HG03565 (cell line): Measurements from ENCODE around the gene ACSS2.
"Not testable (repeated sequence)": the region's sequence is repeated elsewhere in the genome, so short reads cannot be mapped to it uniquely, and the experiment has no call there.

Source experiments
- ATAC-seq: cut with Tn5 transposase; IDR thresholded peaks from one replicate; pipeline ENCODE4 v1.9.1; 2021; ENCODE audit warnings: mild to moderate bottlenecking, moderate library complexity; ENCODE audit not compliant: unreplicated experiment

The ACSS2 gene

DNA sequence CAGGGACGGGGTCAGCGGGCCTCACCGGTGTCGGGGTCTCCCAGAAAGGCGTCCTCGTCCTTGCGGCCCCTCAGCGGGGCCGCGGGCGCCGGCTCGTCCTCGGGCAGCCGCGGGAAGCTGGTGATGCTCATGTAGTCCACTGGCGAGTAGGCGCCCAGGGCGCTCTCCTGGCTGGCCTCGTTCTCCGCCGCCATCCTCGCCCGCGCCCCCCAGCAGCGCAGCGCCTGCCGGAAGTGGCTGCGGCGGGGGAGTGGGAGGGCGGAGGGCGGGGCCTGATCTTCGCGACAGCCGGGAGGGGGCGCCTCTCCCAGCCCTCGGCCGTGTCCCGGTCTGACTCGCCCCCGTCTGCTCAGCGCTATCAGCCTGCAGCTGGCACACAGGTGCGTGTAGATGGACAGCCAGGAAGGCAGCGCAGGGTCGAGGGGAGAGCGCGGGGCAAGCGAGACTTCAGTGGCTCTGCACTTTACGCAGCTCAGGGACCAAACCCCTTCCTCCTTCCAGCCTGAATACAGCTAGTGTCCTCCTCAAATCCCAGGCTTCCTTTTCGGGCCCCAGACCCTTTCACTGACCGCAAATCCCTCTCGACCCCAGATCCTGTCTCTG, 3.7 kb upstream of the ACSS2 start, which contains the start of gene GGT7:
Gene GGT7, minus strand, starts transcription at position 235 of the 603 bp plus-strand sequence. Its CDS starts 41 bp downstream, at position 194.
- no peak for ATAC-seq

DNA sequence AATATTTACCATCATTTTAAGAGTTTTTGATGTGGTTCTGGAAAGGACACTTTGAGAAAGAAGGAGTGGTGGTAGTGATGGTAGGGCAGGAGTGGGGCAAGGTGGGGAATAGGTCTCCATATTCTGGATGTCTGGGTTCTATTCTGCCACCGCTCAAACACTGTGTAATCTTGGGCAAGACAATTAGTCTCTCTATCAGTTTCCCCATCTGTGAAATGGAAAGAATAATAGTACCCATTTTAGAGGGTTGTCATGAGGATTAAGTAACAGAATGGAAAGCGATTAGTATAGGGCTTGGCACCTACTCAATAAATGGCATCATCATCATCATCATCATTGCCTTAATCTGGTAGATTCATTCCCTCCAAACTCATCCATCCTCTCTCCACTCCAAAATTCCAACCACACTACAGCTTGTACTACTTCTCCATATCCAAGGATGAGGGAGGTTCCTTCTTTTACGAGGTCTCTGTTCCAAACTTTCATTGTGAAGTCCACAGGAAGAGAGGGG, 2.8 kb upstream of the ACSS2 start:
- ATAC-seq = no peak

DNA sequence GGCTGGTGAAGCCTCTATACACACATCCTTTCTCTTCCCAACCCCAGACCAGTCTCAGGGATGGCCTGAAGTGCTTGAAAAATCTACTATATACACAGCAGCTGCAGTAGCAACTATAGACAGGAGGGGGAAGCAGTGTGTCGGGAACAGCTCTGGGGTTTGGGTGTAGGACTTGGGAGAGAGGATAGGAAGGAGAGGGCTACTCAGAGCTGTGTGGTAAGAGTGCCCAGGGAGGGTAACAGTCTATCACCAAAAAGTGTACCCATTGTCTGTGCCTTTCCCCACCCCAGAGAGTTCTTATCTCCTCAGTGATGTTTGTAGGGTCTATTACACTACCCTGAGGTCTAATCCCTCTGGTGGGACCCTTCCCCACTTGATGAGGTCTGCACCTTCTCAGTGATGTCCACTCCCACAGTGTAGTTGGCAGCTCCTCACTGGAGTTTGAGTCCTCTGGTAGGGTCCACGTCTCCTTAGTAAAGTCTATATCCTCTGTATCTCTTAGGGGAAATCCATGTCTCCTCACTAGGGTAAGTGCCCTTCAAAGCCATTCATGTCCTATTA, 2.2 kb upstream of the ACSS2 start:
- no peak for ATAC-seq

DNA sequence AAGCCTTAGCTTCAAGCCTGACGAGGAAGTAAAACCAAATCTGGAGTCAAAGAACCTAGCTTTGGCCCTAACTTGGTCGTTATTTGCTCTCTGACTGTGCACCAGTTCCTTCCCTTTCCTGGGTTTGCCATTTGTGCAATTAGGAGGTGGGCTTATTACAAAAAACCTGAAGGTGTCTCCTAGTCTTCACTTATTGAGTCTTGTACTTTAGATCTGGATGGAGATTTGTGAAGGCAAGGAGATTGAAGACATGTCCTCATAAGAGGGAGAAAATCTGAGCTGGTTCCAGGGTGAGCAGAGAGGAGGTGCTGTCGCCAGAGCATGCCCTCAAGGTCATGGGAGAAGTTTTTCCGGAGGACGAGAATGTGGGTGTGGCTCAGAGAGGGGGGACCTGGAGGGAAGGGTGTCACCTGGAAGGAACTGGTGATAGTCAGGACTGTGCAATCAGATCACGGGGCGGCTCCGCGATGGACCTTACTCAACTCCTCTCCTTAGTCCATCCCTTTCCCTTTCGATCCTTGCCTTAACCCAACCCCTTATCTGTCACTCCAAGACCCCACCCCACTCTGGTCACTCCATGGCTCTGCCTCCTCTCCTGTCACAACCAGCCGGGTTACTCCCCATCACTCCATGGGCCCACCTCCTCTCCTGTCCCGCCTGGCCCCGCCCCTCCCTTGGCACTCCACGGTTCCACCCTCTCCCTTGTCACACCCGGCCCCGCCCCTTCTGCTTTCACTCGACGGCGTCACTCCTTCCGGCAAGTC, 588 bp upstream of the ACSS2 start:
- peak; percentile 37 for ATAC-seq

DNA sequence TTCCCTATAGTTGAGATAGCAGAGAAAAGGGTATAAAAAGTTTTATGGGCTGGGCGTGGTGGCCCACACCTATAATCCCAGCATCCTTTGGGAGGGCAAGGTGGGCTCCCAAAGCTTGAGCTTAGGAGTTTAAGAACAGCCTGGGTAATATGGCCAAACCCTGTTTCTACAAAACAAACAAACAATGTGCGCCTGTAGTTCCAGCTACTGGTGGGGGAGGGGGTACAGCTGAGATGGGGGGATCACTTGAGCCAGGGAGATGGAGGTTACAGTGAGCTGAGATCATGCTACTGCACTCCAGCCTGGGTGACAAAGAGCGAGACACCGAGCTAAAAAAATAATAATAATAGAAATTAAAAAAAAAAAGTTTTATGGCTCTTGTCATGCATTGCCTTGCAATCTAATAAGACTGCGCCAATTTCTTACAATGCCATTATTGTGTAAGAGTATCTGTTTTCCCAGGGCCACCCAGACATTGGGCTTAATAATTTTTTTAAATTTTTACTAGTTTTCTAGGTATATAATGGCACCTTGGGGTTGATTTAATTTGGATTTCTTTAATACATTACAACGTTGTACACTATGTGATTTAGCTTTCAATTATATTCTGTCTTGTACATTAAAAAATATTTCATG, 3.9 kb downstream of the ACSS2 start:
- no peak for ATAC-seq

DNA sequence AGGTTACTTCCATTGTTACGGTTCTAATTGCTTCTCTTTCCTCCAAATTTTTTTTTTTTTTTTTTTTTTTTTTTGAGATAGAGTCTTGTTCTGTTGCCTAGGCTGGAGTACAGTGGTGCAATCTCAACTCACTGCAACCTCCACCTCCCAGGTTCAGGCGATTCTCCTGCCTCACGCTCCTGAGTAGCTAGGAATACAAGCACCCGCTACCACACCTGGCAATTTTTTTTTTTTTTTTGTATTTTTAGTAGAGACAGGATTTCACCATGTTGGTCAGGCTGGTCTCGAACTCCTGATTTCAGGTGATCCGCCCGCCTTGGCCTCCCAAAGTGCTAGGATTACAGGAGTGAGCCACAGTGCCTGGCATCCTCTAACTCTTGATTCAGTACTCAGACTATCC, 4.6 kb downstream of the ACSS2 start:
- ATAC-seq = not testable (repeated sequence)

DNA sequence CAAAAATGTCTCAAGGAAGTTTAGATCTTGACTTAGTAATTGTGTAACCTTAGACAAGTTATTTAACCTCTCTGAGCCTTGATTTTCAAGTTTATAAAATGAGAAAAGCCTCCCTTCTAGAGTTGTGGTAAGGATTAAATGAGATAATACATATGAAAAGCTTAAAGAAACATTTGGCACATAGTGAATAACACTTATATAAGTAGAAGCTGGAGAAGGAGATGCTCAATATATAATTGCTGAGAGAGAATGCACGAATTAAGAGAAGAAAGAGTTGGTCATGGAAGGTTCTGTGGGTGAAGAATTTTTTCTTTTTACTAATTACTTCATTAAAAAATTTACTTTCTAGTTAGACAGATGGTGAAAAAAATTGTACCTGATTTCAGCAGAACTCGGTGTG, 5.3 kb downstream of the ACSS2 start:
- ATAC-seq = no peak

DNA sequence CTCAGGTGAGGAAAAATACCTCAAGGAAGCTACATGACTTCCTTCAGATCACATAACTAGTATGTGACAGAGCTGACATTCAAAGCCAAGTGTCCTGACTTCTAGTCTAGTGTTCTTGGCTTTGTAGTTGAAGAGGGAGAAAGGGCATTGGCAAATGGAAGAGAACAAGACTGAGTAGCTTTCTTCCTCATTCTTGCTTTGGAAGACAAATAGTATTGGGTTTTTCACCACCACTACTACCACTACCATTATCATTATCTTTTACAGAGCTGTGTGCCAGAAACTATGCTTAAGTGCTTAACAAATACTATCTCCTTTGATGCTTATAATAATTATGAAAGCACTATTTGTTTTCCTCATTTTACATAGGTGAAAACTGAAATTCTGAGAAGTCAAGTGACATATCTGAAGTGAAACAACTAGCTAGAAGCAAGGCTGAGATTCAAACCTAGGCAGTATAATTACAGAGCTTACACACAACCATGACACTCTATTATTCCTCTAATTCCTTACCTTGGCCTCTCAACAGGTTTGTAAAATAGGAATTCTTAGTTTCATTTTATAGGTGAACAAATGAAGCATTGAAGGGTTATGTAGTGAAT, 6.8 kb downstream of the ACSS2 start:
- ATAC-seq = no peak

DNA sequence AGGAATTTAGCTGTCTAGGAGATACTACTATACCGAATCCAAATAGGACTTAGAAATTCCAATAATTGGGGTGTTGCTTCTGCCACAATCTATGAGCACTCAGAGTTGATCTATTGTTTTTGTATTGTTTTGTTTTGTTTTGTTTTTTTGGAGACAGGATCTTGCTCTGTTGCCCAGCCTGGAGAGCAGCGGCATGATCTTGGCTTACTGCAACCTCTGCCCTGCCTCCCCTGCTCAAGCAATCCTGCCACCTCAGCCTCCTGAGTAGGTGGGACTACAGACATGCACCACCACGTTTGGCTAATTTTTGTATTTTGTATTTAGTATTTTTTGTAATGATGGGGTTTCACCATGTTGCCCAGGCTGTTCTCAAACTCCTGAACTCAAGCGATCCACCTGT, 7.4 kb downstream of the ACSS2 start:
- no peak for ATAC-seq

DNA sequence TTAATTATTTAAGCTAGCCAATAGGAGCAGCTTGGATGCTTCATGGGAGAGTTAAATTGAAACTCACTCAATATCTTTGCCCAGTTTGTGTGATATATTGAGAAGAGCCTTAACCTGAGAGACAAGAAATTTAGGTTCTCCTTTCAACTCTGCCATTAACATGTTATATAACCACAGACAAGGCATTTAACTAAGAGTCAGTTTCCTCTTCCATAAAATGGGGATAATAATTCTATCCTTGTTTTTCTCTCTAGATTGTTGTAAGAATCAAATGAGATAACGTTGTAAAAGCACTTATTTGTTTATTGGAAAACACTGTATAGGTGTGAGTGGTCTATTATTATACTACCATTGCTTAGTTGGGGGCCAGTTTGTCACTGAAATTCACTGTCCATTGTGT, 7.8 kb downstream of the ACSS2 start:
- no peak for ATAC-seq

DNA sequence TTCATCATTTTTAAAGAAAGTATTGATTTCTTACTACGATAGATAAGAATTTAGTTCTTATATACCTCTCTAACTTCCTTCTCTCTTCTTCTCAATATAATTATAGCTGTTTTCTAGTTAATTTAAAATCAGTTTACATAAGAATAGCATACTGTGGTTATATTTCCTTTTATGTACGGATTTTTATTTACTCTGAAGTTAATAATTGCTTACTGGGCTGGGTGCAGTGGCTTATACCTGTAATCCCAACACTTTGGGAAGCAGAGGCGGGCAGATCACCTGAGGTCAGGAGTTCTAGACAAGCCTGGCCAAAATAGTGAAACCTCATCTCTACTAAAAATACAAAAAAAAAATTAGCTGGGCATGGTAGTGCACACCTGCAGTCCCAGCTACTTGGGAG, 9.7 kb downstream of the ACSS2 start:
- ATAC-seq = no peak

DNA sequence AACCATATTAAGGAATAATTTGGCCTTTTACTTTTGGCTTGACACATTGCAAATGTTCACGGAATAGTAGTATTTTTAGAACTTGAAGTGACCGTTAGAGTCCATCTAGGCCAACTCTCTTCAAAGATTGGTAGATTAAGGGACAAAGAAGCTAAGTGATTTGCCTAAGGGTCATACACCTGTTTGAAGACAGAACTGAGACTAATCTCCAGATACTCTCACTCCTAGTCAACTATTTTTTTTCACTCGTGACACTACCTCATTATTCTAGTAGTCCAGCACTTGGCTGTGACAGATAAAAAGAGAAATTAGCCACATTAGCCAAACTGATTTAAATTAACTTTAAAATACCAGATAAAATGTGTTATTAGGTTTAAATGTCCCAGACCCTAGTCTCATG, 10.6 kb downstream of the ACSS2 start:
- no peak for ATAC-seq

DNA sequence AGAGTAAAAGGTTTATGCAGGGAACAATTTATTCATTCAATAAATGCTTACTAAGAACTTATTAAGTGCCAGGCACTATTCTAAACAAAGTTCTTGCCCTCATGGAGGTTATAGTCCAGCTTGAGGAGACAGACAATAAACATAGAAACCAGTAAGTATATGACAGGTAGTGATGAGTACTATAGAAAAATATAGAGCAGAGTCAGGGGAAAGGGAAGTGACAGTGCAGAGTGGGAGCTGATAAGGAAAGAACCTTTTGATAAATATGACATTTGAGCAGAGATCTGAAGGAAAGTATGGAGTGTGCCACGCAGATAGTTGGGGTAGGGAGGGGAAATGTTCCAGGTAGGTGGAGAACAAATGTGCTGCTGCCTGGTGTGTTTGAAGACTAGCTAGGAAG, 12.1 kb downstream of the ACSS2 start:
- ATAC-seq = no peak

DNA sequence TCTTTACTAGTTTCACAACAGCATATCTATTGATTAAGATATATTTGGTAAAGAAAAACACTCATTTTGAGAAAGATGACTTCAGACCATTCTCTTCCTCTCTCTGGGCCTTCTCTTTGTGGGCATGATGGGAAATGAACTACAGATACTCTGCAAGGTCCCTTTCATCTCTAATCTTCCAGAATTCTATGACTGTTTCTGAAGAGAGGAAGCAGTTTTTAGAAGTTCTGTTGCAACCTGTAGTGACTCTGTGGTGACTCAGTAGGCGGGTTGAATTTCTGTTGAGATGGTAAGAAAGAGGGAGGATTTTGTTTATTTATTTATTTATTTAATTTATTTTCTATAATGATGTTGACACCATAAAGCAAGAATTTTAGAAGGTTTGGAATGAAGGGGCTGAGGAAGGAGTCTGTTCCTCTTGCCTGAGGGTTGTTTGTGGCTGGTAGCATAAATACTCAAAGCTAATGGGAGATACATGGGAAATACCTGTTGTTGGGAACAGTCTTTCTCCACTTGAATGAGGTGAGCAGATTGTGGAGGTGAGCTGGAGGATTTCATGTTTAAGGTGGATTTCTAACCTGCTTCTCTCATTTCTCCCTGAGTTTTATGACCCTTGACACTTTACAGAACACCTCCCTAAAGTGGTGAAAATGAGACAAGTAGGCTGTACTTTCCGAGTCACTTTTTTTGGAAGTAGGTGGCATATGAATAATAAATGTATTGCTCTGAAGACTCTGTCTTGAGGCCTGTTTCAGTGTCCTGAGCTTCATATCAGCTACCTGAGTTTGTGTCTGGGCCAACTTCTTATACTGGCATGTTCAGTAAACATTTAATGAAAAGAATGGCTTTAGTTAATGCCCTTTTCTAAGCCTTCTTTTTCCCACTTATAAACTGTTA, 15.0 kb downstream of the ACSS2 start:
- ATAC-seq = no peak

DNA sequence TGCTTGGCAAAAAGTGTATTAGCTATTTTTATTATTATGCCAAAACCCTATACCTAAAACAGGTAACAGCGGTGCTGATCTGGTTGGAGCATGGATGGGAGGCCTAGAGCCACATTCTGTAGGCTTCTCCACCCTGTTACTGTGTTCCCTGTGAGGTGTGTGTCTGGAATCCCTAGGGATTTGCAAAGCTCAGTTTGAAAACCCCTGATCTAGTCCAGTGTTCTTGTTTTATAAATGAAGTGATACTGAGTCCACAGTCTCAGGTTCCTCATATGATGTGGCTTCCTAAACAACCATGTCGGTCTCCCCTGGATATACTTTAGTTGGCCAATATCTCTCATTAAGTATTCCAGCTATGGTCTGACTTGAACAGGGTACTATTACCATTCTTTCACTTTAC, 16.3 kb downstream of the ACSS2 start:
- no peak for ATAC-seq

DNA sequence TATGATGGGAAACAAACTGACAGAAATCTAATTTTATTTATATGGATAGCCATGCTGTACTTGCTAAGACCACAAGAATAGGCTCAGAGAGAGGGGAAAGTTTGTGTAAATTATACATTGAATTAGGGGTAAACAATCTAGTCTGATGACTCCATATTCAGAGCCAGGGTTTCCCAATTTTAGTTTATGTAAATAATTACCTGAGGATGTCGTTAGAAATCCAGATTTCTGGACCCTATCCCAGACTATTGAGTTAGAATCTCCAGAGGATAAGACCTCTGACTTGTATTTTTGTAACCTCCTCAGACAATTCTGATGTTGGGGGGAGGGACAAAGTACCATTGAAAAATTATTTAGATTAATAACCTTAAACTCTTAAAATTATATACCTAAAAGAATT, 18.3 kb downstream of the ACSS2 start:
- no peak for ATAC-seq

DNA sequence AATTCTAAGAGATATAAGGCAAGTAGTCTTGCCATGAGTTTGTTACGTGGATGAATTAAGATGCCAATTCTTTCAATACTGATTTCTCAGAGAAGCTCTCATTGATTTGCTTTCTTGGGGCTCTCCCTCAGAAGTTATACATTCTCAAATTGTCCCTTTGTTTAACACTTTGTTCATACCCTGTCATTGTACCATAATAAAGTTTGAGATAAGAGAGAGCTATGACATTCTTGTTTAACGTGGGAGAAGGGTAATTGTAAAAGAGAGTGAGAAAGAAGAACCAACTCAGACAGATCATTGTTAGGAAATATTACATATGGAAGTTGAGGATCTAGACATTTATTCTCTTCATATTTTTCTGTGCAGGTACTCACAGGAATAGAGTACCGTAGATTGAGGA, 19.1 kb downstream of the ACSS2 start:
- ATAC-seq = no peak

DNA sequence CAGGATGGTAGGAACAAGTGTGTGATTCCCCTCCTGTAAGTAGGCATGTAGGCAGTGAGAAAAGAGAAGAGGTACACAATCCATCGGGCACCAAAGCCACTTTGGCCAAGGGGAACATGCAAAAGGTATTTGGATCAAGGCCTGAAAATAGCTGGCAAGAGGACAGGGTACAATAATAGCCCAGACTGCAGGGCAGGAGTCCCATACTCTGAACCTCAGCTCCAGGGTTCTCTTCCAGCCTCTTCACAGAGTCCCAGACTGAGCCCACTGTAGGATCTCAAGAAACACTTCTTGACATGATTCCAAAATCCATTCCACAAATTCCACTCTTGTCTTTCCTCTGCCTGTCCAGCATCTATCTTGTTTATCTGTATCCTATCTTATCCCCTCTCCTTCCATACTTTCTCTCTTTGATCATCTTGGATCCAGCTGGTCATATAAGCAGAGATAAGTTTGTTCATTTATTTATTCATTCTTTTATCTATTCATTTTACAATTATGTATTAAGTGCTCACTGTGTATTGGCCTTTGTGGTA, 19.7 kb downstream of the ACSS2 start:
- ATAC-seq = no peak

DNA sequence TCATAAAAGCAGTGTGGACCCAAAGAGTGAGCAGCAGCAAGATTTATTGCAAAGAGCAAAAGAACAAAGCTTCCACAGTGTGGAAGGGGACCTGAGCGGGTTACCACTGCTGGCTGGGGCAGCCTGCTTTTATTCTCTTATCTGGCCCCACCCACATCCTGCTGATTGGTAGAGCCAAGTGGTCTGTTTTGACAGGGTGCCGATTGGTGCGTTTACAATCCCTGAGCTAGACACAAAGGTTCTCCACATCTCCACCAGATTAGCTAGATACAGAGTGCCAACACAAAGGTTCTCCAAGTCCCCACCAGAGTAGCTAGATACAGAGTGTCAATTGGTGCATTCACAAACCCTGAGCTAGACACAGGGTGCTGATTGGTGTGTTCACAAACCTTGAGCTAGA, 21.7 kb downstream of the ACSS2 start:
- ATAC-seq = not testable (repeated sequence)

DNA sequence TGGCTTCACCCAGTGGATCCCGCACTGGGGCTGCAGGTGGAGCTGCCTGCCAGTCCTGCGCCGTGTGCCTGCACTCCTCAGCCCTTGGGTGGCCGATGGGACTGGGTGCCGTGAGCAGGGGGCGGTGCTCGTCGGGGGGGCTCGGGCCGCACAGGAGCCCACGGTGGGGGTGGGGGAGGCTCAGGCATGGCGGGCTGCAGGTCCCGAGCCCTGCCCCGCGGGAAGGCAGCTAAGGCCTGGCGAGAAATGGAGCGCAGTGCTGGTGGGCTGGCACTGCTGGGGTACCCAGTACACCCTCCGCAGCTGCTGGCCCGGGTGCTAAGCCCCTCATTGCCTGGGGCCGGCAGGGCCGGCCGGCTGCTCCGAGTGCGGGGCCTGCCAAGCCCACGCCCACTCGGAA, 22.3 kb downstream of the ACSS2 start:
- not testable (repeated sequence) for ATAC-seq
